H1 (cell line): ENCODE results near the gene ANKLE1. TPM values are rescaled to one million over a fixed set of nuclear protein-coding genes. Genes with fewer than 3 reads are reported as not detected.

Experiments
- CTCF ChIA-PET: fragments of 300-600 bp; sonication (Branson Sonifier 250); formaldehyde crosslinking; loops from one replicate; lab custom pipeline; 2021; ENCODE audit not compliant: partially characterized antibody; lab: Charles Lee
- POLR2A ChIA-PET: fragments of 300-600 bp; sonication (Branson Sonifier 250); formaldehyde crosslinking; loops from one replicate; lab custom pipeline; 2021; ENCODE audit warnings: inconsistent platforms; ENCODE audit not compliant: partially characterized antibody; lab: Charles Lee
- DNase-seq, 2 experiments: peaks; one replicate each; pipeline versions ENCODE4 v3.0.0 to v3.0.0-alpha.2; 2010 to 2022; ENCODE audit warnings: low spot score in 2 of 2, low read depth in 1 of 2, mixed read lengths in 1 of 2
- FAIRE-seq: peaks from 2 replicates; lab custom pipeline; 2011; peaks lifted over from hg19 to GRCh38; lab: Jason Lieb, UNC
- H2AFZ ChIP-seq: 2 replicates; pipeline ENCODE4 v1.8.1; 2012; ENCODE audit warnings: low read length, inconsistent platforms
- H2AK5ac ChIP-seq: 2 replicates; pipeline ENCODE4 v1.6.1; 2013; ENCODE audit warnings: low read depth, low read length
- H2BK120ac ChIP-seq: replicated peaks from 2 replicates; pipeline ENCODE3; 2013; ENCODE audit warnings: low read depth, low read length, inconsistent platforms
- H2BK12ac ChIP-seq: 2 replicates; pipeline ENCODE4 v1.6.1; 2013; ENCODE audit warnings: low read depth, low read length
- H2BK15ac ChIP-seq: 2 replicates; pipeline ENCODE4 v1.6.1; 2013; ENCODE audit warnings: low read length
- H2BK20ac ChIP-seq: 2 replicates; pipeline ENCODE4 v1.6.1; 2013; ENCODE audit warnings: low read length
- H2BK5ac ChIP-seq: 2 replicates; pipeline ENCODE4 v1.6.1; 2013; ENCODE audit warnings: low read depth, low read length
- H3K14ac ChIP-seq: 2 replicates; pipeline ENCODE4 v1.6.1; 2013; ENCODE audit warnings: inconsistent platforms; ENCODE audit not compliant: insufficient read length
- H3K18ac ChIP-seq: 2 replicates; pipeline ENCODE4 v1.6.1; 2013; ENCODE audit warnings: low read length; ENCODE audit errors: extremely low read depth
- H3K23ac ChIP-seq: 2 replicates; pipeline ENCODE4 v1.6.1; 2013; ENCODE audit warnings: inconsistent platforms; ENCODE audit not compliant: insufficient read length
- H3K23me2 ChIP-seq: 2 replicates; pipeline ENCODE4 v1.6.1; 2013; ENCODE audit warnings: low read depth, low read length
- H3K27ac ChIP-seq: 2 replicates; pipeline ENCODE4 v1.6.1; 2011; ENCODE audit warnings: low read depth, low read length, inconsistent platforms
- H3K27me3 ChIP-seq, 4 experiments: replicated peaks in 1 of 4; 1 replicate in 1 of 4; 2 replicates in 3 of 4; pipeline versions ENCODE4 v1.6.1 to v1.8.1; 2011 to 2013; ENCODE audit warnings: low read length in 3 of 4, mild to moderate bottlenecking in 3 of 4, inconsistent platforms in 2 of 4, mixed read lengths in 2 of 4, moderate library complexity in 1 of 4; ENCODE audit not compliant: control insufficient read depth in 3 of 4, insufficient read depth in 3 of 4; ENCODE audit errors: extremely low read depth in 1 of 4
- H3K36me3 ChIP-seq, 4 experiments: 2 replicates each; pipeline versions ENCODE4 v1.6.1 to v1.8.1; 2011 to 2013; ENCODE audit warnings: mild to moderate bottlenecking in 4 of 4, low read length in 3 of 4, moderate library complexity in 2 of 4, control low read depth in 1 of 4, inconsistent platforms in 1 of 4; ENCODE audit not compliant: insufficient read depth in 4 of 4, control insufficient read depth in 2 of 4
- H3K4ac ChIP-seq: replicated peaks from 2 replicates; pipeline ENCODE3; 2013; ENCODE audit warnings: low read length, low read depth, mixed read lengths, inconsistent platforms; ENCODE audit not compliant: insufficient read length
- H3K4me1 ChIP-seq, 4 experiments: replicated peaks in 1 of 4; 1 replicate in 1 of 4; 2 replicates in 3 of 4; pipeline versions ENCODE4 v1.6.1 to v1.8.1; 2011 to 2013; ENCODE audit warnings: low read length in 3 of 4, inconsistent platforms in 2 of 4, mixed read lengths in 1 of 4; ENCODE audit not compliant: insufficient read depth in 4 of 4, control insufficient read depth in 3 of 4
- H3K4me2 ChIP-seq, 2 experiments: 2 replicates each; pipeline versions ENCODE4 v1.6.1 to v1.8.1; 2011 to 2013; ENCODE audit warnings: low read depth in 2 of 2, low read length in 2 of 2, control low read depth in 1 of 2, inconsistent platforms in 1 of 2, mild to moderate bottlenecking in 1 of 2; ENCODE audit not compliant: insufficient read depth in 1 of 2
- H3K4me3 ChIP-seq, 4 experiments: fragments of 200-600, 300-600 bp in 1 of 4; sonication (generic), shearing (Covaris generic), sonication (Bioruptor Twin) in 1 of 4; 2 replicates each; pipeline versions ENCODE4 v1.5.1 to v1.8.1; 2011 to 2016; ENCODE audit warnings: low read length in 4 of 4, low read depth in 3 of 4, control low read depth in 2 of 4, inconsistent platforms in 2 of 4, mild to moderate bottlenecking in 2 of 4, mixed read lengths in 1 of 4, moderate library complexity in 1 of 4; ENCODE audit not compliant: insufficient read depth in 2 of 4; ENCODE audit errors: extremely low read depth in 1 of 4
- H3K56ac ChIP-seq: replicated peaks from 2 replicates; pipeline ENCODE3; 2013; ENCODE audit warnings: low read depth, mild to moderate bottlenecking, mixed read lengths, low read length, inconsistent platforms; ENCODE audit not compliant: insufficient read length
- H3K79me1 ChIP-seq: 2 replicates; pipeline ENCODE4 v1.6.1; 2013; ENCODE audit warnings: low read depth, low read length, control low read depth
- H3K79me2 ChIP-seq, 2 experiments: 2 replicates each; pipeline versions ENCODE4 v1.6.1 to v1.8.1; 2012 to 2013; ENCODE audit warnings: low read length in 2 of 2, mild to moderate bottlenecking in 2 of 2, inconsistent platforms in 1 of 2; ENCODE audit not compliant: insufficient read depth in 2 of 2, control insufficient read depth in 1 of 2
- H3K9ac ChIP-seq, 4 experiments: replicated peaks in 1 of 4; 1 replicate in 1 of 4; 2 replicates in 3 of 4; pipeline versions ENCODE4 v1.6.1 to v1.8.1; 2011 to 2013; ENCODE audit warnings: low read depth in 3 of 4, low read length in 3 of 4, control low read depth in 2 of 4, mild to moderate bottlenecking in 2 of 4, moderate library complexity in 2 of 4, inconsistent platforms in 1 of 4; ENCODE audit errors: extremely low read depth in 1 of 4
- H3K9me3 ChIP-seq, 2 experiments: 2 replicates each; pipeline versions ENCODE4 v1.6.1 to v1.8.1; 2012 to 2013; ENCODE audit warnings: mild to moderate bottlenecking in 2 of 2, moderate library complexity in 2 of 2, control low read depth in 1 of 2, inconsistent platforms in 1 of 2, low read depth in 1 of 2, low read length in 1 of 2, mixed read lengths in 1 of 2; ENCODE audit not compliant: insufficient read depth in 2 of 2
- H4K20me1 ChIP-seq, 2 experiments: replicated peaks in 1 of 2; 2 replicates each; pipeline versions ENCODE3 to v1.8.1; 2011 to 2013; ENCODE audit warnings: inconsistent platforms in 2 of 2, low read length in 2 of 2, mild to moderate bottlenecking in 1 of 2; ENCODE audit not compliant: insufficient read depth in 2 of 2, control insufficient read depth in 1 of 2
- H4K5ac ChIP-seq: 2 replicates; pipeline ENCODE4 v1.6.1; 2013; ENCODE audit warnings: low read length, low read depth, mixed read lengths, inconsistent platforms; ENCODE audit not compliant: insufficient read length
- H4K8ac ChIP-seq: 2 replicates; pipeline ENCODE4 v1.8.0; 2013; ENCODE audit warnings: mild to moderate bottlenecking, moderate library complexity, low read length, inconsistent platforms; ENCODE audit not compliant: insufficient read depth; ENCODE audit errors: extremely low read depth
- H4K91ac ChIP-seq: replicated peaks from 2 replicates; pipeline ENCODE3; 2013; ENCODE audit warnings: low read length, mixed read lengths, inconsistent platforms; ENCODE audit not compliant: insufficient read length
- BACH1 ChIP-seq: IDR thresholded peaks from 2 replicates; pipeline ENCODE4 v1.6.1; 2012; ENCODE audit warnings: low read length, improper control_type of control experiment
- KDM4A ChIP-seq: IDR thresholded peaks from one replicate; pipeline ENCODE4 v1.7.1; 2012; ENCODE audit warnings: low read depth, mild to moderate bottlenecking, moderate library complexity, low read length, inconsistent platforms; ENCODE audit not compliant: severe bottlenecking
- WGBS, 2 experiments: shearing (Covaris generic) in 1 of 2; methylation state at CpG; one replicate each; pipeline versions ENCODE4 v1.1.6 to v1.1.7; 2013 to 2015; ENCODE audit warnings: low lambda C conversion rate in 2 of 2, mixed read lengths in 2 of 2, inconsistent platforms in 1 of 2, low coverage in 1 of 2, missing lambda C conversion rate in 1 of 2; ENCODE audit not compliant: insufficient replicate concordance in 2 of 2, insufficient coverage in 1 of 2, insufficient read length in 1 of 2; ENCODE audit errors: extremely low coverage in 1 of 2, missing lambda C conversion rate in 1 of 2; 5-methylcytosine and 5-hydroxymethylcytosine counted together
- polyA plus RNA-seq, 7 experiments: library from polyadenylated mRNA; depleted of rRNA in 3 of 7; stranded (reverse) in 5 of 7; unstranded in 2 of 7; fragments of >200 nt in 5 of 7; fragments of 200-250 nt in 2 of 7; gene quantifications; 1 replicate in 5 of 7; 2 replicates in 1 of 7; 4 replicates in 1 of 7; pipeline versions ENCODE4 v1.2.1 to v1.2.3, GENCODE V29; 2011 to 2013; ENCODE audit warnings: missing spikeins in 2 of 7, mixed read lengths in 2 of 7
- total RNA-seq: library from RNA; stranded (reverse); fragmentation: NEBNext Ultra II Directional; extraction: Animal tissue kit (Norgen Biotek cat#: 25700); gene quantifications from 2 replicates; pipeline ENCODE4 v1.2.1, GENCODE V29; 2021

The ANKLE1 gene
- total and polyA plus RNA-seq, 2 of the 8 experiments (the other 6 are each of a cell fraction or from before 2014, with no cell fraction given), result 6.1 to 9.6 TPM

DNA sequence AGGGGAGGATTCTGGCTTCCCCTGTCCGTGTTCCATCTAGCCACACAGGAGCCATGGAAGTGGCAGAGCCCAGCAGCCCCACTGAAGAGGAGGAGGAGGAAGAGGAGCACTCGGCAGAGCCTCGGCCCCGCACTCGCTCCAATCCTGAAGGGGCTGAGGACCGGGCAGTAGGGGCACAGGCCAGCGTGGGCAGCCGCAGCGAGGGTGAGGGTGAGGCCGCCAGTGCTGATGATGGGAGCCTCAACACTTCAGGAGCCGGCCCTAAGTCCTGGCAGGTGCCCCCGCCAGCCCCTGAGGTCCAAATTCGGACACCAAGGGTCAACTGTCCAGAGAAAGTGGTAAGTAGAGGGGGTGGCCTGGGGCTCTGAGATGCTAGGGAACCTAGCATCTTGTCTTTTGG, 12.9 kb upstream of the ANKLE1 start:
- 93% methylated on average over 13 of the region's 13 CpGs; no CpG with 5 or more reads in 1 of the 2 experiments for WGBS, 2 experiments
- POLR2A ChIA-PET, result interaction anchor here (1.5 to 12.8 kb wide), 4 partner anchors 10 to 25 kb away, joined by 6 to 113 read pairs (median 12); partner anchors contain the start of gene ANKLE1
- H3K56ac ChIP-seq, result no peak overlapping the region

More for the DNA sequence above, 12.9 kb upstream of the ANKLE1 start:
- Histone ChIP-seq H2BK5ac (no peak overlapping the region), H3K4me3 (no peak overlapping the region), H3K14ac (no peak overlapping the region), H2AFZ (no peak overlapping the region), H2BK12ac (no peak overlapping the region), H3K4me1 (peaks cover 0 to 8% (median 2%) of the 10 kb centered on the region in 4 experiments; a peak in 5 of 7 replicates), H4K8ac (no peak overlapping the region), H3K79me1 (no peaks in the 10 kb centered on the region; the same call in 1 of the 2 replicates), H3K4ac (no peak overlapping the region), H3K79me2 (peaks cover 3 to 12% of the 10 kb centered on the region in 2 experiments; a peak in 3 of 4 replicates), H4K5ac (no peak overlapping the region), H3K9me3 (no peaks in the 10 kb centered on the region), H3K9ac (no peak overlapping the region), H3K4me2 (no peak overlapping the region; a peak in 1 of 4 replicates), H4K20me1 (no peaks in the 10 kb centered on the region), H3K27ac (no peak overlapping the region), H2BK20ac (no peak overlapping the region), H4K91ac (no peak overlapping the region), H2BK15ac (no peak overlapping the region), H2AK5ac (no peak overlapping the region), H2BK120ac (no peak overlapping the region), H3K23me2 (no peaks in the 10 kb centered on the region), H3K23ac (no peak overlapping the region), H3K36me3 (peaks cover 5 to 18% (median 13%) of the 10 kb centered on the region in 4 experiments; a peak in 5 of 8 replicates), H3K18ac (no peak overlapping the region), H3K27me3 (no peaks in the 10 kb centered on the region)
- no peak for TF ChIP-seq BACH1
- TF ChIP-seq KDM4A, result no peak
- CTCF ChIA-PET, result no interaction called here
- FAIRE-seq (no peak), DNase-seq (no peak)
